Activated naive CD8-positive, alpha-beta T cell treated with anti-CD3 and anti-CD28 coated beads, Interleukin-2, amount 50 U/mL, for 16 hours (primary cell): ENCODE results near the gene SELENOI.
A peak's percentile ranks its signal among the peaks of the same experiment; 100 is the strongest.
"Not testable (repeated sequence)": the region's sequence is repeated elsewhere in the genome, so short reads cannot be mapped to it uniquely, and the experiment has no call there.

Source experiments
- DNase-seq: peaks from one replicate; pipeline ENCODE4 v3.0.0-alpha.2; 2020; ENCODE audit warnings: low read depth, low spot score

The SELENOI gene

GRCh38 chr2:26356111-26356510 is 10.2 kb downstream of the SELENOI start:
- no peak for DNase-seq

DNA sequence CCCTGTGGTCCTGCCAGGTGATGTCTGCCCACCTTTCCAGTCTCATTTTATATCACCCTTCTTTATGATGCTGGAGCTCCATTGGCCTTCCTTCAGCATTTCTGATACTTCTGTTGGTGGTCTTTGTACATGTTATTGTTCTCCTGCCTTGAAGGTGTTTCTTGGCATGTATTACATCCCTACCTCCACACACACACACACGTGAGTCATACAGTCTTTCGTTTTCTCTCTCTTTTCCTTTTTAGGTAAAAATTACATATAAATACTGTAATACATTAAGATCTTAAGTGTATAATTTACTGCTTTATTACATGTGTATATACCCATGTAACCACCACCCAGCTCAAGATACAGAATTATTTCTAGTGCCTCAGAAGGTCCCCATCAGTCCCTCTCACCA is 10.8 kb downstream of the SELENOI start:
- DNase-seq = no peak

DNA sequence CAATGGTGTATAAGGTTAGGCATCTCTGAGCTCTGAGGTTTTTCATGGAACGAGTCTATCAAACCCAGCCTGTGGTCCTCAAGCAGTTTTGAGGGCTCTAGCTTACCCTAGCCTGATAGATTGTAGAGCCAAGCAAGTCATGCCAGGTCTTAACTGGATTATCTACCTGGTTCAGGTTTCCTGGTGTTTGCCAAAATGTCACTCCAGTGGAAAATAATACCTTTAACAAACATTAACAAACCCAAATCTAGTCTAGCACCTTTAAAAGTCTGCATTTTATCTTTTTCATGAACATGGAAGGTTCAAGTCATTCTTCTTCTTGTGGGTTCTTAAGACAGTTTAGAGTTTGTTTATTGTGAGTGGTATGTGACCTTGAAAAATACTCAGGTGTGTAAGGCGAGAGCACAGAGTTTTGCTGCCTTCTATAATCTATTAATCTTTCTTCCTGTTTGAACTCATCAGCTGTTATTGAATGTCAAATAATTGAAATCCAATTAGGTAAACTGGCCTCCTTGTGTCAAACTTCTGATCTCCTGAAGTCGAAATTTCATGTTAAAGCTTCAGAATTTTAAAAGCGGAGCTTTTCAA is 14.0 kb downstream of the SELENOI start:
- no peak for DNase-seq

- DNase-seq = no peak
Measured at GRCh38 chr2:26363323-26363722, 17.4 kb downstream of the SELENOI start.

GRCh38 chr2:26363958-26364357 is 18.0 kb downstream of the SELENOI start:
- DNase-seq = no peak

DNA sequence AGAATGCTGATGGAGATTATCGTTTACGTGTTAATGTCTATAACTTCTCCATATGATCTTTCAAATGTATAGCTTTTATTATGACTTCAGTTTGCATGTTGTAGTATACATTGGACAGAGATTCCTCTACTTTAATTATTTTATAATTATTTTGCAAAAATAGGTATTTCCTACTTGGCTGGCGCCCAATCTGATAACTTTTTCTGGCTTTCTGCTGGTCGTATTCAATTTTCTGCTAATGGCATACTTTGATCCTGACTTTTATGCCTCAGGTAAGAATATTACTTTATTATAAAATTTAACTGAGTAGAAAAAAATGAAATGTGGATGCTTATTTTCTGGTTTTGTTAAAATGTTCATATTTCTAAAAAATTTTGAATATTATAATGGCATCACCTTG is 18.7 kb downstream of the SELENOI start:
- no peak for DNase-seq

DNA sequence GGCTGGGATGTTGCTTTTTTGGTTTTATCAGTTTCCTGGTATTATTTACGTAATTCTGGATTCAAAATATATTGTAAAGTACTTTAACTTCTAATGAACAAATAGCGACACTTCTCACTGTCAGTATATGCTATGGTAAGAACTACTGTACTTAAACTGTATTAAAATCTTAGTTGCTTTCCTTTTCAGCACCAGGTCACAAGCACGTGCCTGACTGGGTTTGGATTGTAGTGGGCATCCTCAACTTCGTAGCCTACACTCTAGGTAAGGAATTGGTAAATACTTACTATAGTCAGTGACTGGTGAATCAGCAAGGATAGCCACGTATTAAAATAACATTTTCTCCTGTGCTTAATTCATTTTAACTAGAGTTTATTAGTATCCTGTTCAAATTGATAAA is 21.0 kb downstream of the SELENOI start:
- no peak for DNase-seq

GRCh38 chr2:26369664-26370063 is 23.7 kb downstream of the SELENOI start:
- not testable (repeated sequence) for DNase-seq

- not testable (repeated sequence) for DNase-seq
Measured at GRCh38 chr2:26370909-26371308, 25.0 kb downstream of the SELENOI start.

- no peak for DNase-seq
Measured at GRCh38 chr2:26376799-26377198, 30.9 kb downstream of the SELENOI start.

DNA sequence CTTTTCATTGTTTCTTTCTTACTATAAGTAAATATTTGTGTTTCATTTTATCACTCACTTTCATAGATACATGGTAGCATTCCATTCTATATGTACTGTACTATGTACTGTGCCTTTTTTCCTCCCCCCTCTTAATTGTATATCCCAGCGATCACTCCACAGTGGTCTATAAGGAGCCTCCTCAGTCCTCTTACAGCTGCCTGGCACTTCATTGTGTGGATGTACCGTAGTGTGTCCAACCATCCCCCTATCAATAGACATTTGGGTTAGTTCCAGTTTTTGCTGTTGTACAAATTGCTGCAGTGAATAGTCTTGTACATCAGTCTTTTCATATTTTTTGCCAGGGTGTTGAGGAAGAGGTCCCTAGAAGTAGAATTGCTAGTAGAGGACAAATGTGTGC is 34.3 kb downstream of the SELENOI start:
- DNase-seq = no peak

DNA sequence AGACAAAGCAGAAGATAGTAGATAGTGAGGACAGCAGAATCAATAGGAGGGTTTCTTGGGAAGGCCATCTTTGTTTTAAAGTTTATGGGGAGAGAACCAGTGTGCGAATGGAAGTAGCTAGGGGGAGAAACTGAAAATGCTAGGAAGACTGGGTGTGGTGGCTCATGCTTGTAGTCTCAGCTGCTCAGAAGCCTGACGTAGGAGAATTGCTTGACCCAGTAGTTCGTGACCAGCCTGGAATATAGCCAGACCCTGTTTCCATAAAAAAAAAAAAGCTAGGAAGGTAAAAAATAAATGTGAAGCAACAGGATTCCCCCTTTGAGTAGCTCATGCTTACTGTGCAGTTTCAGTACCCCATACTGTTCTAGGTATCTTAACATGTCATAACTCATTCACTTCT is 36.6 kb downstream of the SELENOI start:
- no peak for DNase-seq

DNA sequence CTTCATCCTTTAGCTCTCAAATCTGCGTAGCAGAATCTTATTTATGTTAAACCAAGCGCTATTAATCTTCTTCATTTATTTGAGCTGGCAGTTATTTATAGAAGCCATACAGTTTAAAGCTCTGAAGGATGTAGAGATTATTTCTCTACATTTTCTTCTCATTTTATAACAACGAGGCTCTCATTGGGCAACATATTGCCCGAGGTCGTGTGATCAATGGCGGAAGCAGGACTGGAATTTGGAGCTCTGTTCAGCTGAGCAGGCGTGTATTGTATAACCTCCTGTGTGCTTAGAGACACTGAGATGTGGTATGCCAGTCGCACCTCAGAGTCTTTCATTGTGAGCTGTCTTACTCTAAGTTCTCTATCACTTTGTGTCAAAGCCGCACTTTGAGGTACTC is 38.2 kb downstream of the SELENOI start:
- no peak for DNase-seq

- no peak for DNase-seq
Measured at GRCh38 chr2:26384597-26384996, 38.7 kb downstream of the SELENOI start.

- no peak for DNase-seq
Measured at GRCh38 chr2:26387189-26387588, 41.2 kb downstream of the SELENOI start.

GRCh38 chr2:26394694-26395093 is 48.8 kb downstream of the SELENOI start:
- no peak for DNase-seq

DNA sequence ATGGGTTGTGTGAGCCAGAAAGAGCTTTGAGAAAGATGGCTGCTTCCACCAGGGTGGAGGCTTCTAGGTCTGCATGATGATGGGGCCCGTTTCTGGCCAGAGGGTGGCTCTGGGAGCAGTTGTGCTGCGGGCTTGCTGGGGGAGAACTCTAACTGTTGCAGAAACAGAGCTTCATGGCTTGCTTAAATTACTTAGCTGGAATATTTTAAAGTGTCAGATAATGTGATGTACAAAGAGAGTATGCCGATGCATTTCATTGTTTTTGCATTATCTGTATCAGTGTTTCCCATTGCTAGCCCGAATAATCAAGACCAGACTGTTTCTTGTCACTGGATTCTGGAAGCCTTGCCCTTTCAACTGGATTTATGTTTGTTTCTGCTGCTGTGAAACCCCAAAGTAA is 49.5 kb downstream of the SELENOI start:
- no peak for DNase-seq

DNA sequence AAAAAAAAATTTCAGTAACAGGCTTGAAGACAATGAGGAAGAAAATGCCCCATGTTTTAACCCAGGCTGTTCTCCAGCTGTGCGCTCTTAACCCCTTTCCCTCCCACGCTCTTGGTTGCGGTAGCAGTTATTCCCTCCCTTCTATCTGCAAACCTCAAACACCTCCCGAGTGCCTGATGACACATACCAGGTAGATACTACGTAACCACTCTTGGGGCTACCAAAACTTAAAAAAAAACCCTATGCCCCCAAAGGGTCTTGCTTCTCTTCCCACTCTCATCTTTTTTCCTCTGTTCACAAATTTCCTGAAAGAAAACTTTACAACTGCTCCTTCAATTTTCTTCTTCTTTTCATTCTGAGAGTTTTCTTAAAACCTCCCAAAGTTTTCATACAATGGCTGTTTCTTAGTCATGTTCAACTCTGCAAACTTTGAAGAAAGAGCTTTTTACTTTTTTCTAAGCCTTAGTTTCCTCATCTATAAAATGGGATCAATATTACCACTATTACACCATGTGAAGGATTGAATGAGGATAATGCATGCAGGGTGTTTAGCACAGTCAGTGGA is 50.9 kb downstream of the SELENOI start:
- DNase-seq = peak; percentile 26

DNA sequence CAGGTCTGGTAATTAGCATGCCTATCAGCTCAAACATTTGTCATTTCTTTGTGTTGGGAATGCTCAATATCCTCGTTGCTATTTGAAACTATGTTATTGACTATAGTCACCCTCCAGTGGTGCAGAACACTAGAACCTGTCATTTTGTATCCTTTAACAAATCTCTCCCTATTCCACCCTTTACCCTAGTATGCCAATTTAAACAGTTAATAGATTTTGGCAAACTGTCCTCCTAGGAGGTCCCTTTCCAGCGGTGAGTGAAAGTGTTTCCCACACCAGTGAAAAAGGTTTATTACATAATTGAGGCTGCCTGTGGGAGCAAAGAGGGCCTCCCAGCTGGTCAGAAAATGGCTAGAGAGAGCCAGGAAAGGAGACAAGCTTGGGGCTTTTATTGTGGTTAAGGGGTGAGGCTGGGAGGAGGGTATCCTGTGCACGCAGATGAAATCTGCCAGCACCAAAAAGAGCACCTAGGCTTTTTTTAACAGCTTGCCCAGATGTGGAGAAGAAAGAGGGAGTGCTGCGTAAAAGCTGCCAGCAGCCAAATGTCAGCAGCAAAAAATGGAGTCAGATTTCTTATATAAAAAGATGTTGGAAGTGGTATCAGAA is 53.9 kb downstream of the SELENOI start:
- no peak for DNase-seq

DNA sequence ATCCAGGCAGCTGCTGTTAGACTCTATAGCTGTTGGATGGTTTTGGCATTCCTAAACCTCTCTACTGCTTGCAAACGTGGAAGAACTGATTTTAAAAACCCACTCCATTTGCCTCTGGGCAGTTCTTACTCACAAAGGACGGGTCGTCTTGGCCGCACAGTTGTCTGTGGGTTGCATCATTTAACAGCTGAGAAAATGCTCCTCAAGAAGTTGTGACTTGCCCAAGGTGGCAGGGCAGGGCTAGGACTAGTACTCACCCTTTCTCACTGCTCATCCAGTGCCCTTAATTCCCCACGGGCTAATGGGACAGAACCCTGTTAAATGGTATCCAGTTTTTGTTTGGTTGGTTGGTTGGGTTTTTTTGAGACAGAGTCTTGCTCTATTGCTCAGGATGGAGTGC is 54.8 kb downstream of the SELENOI start:
- DNase-seq = no peak

- no peak for DNase-seq
Measured at GRCh38 chr2:26401739-26402541, 56.0 kb downstream of the SELENOI start, which contains the start of gene DRC1. TSS of gene DRC1 (plus strand) at chr2:26401920. CDS start at chr2:26401990, 70 bp downstream.

DNA sequence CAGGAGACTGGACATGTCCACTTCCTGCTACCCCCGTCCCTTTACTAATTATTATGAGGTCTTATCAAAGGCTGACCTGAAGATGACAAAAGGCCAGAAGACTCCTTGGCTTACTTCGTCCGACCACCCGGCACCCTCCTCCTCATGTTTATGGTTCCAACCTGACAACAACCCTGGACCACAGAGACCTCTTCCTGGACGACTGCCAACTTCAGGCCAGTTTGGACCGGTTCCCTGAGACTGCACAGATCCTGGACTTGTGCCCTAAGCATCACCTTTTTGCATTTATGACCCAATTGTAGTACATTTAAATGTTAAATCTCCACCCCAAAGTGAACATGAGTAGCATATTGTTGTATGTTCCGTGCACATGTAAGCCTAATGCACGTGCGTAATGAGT is 61.6 kb downstream of the SELENOI start:
- no peak for DNase-seq

- no peak for DNase-seq
Measured at GRCh38 chr2:26409785-26410184, 63.8 kb downstream of the SELENOI start.
